ENCODE results near the gene GNG4. TPM values are rescaled to one million over a fixed set of nuclear protein-coding genes. Genes with fewer than 3 reads are reported as not detected.

GNG4 gene
- total and polyA plus RNA-seq, 9 of the 15 experiments (the other 6 are each of a cell fraction or from before 2014, with no cell fraction given): 0.06 to 0.58 (median 0.08) TPM; not detected in 4

DNA sequence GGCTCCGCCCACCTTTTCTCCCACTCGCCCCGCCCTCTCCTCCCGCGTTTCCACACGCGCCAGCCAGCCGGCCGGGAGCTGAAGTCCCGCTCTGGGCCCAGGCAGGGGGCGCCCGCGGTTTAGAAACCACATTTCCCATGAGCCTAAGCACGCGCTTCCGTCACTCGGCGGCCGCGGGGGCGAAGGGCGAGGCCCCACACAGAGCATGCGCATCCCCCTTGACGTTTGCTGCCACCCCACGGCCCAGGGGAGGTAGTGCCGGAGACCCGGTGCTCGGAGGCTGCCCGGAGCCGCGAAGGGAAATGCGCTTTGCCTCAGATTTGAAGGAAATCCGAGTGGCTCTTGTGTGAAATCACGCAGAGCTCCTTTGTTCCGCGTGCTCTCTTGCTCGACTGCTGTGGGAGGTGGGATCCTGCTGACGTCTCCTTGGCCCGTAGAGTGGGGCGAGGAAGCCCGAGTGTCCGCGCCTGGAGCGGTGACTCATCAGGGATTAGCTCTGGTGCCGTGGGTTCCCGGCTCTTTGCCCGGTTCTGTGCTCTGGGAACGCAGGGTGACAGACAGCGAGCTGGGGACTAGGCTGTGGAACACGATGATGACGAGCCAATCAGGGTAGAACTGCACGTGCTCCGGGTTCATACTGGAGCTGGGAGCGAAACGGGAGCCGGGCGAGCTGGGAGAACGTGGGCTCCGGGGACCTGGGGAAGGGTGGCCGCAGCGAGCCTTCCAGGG lies 144.9 kb downstream of the GNG4 start (continued):
- TF ChIP-seq, protein P1, sequence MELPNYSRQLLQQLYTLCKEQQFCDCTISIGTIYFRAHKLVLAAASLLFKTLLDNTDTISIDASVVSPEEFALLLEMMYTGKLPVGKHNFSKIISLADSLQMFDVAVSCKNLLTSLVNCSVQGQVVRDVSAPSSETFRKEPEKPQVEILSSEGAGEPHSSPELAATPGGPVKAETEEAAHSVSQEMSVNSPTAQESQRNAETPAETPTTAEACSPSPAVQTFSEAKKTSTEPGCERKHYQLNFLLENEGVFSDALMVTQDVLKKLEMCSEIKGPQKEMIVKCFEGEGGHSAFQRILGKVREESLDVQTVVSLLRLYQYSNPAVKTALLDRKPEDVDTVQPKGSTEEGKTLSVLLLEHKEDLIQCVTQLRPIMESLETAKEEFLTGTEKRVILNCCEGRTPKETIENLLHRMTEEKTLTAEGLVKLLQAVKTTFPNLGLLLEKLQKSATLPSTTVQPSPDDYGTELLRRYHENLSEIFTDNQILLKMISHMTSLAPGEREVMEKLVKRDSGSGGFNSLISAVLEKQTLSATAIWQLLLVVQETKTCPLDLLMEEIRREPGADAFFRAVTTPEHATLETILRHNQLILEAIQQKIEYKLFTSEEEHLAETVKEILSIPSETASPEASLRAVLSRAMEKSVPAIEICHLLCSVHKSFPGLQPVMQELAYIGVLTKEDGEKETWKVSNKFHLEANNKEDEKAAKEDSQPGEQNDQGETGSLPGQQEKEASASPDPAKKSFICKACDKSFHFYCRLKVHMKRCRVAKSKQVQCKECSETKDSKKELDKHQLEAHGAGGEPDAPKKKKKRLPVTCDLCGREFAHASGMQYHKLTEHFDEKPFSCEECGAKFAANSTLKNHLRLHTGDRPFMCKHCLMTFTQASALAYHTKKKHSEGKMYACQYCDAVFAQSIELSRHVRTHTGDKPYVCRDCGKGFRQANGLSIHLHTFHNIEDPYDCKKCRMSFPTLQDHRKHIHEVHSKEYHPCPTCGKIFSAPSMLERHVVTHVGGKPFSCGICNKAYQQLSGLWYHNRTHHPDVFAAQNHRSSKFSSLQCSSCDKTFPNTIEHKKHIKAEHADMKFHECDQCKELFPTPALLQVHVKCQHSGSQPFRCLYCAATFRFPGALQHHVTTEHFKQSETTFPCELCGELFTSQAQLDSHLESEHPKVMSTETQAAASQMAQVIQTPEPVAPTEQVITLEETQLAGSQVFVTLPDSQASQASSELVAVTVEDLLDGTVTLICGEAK (IDR thresholded peaks at IDR 0.05): peak; percentile 79
- TF ChIP-seq, protein P1 (CRISPR knock-in tag; IDR thresholded peaks at IDR 0.05): peak; percentile 65; the same call in 1 of the 2 replicates
- TF ChIP-seq RFX1 (IDR thresholded peaks at IDR 0.05): no peak
- TF ChIP-seq ZNF644 (tag; IDR thresholded peaks at IDR 0.05; ENCODE audit: low read depth): peak; percentile 35; the same call in 1 of the 2 replicates
- TF ChIP-seq, protein P2, sequence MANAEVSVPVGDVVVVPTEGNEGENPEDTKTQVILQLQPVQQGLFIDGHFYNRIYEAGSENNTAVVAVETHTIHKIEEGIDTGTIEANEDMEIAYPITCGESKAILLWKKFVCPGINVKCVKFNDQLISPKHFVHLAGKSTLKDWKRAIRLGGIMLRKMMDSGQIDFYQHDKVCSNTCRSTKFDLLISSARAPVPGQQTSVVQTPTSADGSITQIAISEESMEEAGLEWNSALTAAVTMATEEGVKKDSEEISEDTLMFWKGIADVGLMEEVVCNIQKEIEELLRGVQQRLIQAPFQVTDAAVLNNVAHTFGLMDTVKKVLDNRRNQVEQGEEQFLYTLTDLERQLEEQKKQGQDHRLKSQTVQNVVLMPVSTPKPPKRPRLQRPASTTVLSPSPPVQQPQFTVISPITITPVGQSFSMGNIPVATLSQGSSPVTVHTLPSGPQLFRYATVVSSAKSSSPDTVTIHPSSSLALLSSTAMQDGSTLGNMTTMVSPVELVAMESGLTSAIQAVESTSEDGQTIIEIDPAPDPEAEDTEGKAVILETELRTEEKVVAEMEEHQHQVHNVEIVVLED (CRISPR knock-in tag; IDR thresholded peaks at IDR 0.05): peak; percentile 96
- TF ChIP-seq POLR3A (IDR thresholded peaks at IDR 0.05; ENCODE audit: borderline replicate concordance, extremely low read depth, insufficient read depth, insufficient read length): no peak
- TF ChIP-seq TAL1 (IDR thresholded peaks at IDR 0.05): no peak
- peak; percentile 28; the same call in 1 of the 2 replicates for TF ChIP-seq MAFK (IDR thresholded peaks at IDR 0.05; ENCODE audit: low read length)
- TF ChIP-seq, protein P3, sequence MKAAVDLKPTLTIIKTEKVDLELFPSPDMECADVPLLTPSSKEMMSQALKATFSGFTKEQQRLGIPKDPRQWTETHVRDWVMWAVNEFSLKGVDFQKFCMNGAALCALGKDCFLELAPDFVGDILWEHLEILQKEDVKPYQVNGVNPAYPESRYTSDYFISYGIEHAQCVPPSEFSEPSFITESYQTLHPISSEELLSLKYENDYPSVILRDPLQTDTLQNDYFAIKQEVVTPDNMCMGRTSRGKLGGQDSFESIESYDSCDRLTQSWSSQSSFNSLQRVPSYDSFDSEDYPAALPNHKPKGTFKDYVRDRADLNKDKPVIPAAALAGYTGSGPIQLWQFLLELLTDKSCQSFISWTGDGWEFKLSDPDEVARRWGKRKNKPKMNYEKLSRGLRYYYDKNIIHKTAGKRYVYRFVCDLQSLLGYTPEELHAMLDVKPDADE (conservative IDR thresholded peaks at IDR 0.05; ENCODE audit: control insufficient read depth, low read depth, low read length): peak; percentile 91
- TF ChIP-seq NR3C1 (CRISPR knock-in tag; IDR thresholded peaks at IDR 0.05): peak; percentile 38; the same call in 1 of the 2 replicates
- TF ChIP-seq, protein P4, sequence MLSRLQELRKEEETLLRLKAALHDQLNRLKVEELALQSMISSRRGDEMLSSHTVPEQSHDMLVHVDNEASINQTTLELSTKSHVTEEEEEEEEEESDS (CRISPR knock-in tag; IDR thresholded peaks at IDR 0.05): no peak
- peak; percentile 97; the same call in 1 of the 2 replicates for TF ChIP-seq TARDBP (IDR thresholded peaks at IDR 0.05)
- TF ChIP-seq ZNF140 (CRISPR knock-in tag; IDR thresholded peaks at IDR 0.05): no peak
- TF ChIP-seq KDM5B (IDR thresholded peaks at IDR 0.05; ENCODE audit: insufficient replicate concordance, low read depth, low read length): peak; percentile 91
- TF ChIP-seq EP300 (IDR thresholded peaks at IDR 0.05; ENCODE audit: low read length): 0 out of 2 replicates have a peak, but pooled peaks have one; percentile 21
- no peak for TF ChIP-seq MTF1 (CRISPR knock-in tag; IDR thresholded peaks at IDR 0.05; ENCODE audit: borderline replicate concordance)

Measured in K562 (cell line).